ENCODE data around the gene FKTN. TPM values are rescaled to one million over a fixed set of nuclear protein-coding genes. Genes with fewer than 3 reads are reported as not detected.

FKTN gene
- total and polyA plus RNA-seq, 9 of the 15 experiments (the other 6 are each of a cell fraction or from before 2014, with no cell fraction given), result 5.4 to 16.3 (median 10.4) TPM

DNA sequence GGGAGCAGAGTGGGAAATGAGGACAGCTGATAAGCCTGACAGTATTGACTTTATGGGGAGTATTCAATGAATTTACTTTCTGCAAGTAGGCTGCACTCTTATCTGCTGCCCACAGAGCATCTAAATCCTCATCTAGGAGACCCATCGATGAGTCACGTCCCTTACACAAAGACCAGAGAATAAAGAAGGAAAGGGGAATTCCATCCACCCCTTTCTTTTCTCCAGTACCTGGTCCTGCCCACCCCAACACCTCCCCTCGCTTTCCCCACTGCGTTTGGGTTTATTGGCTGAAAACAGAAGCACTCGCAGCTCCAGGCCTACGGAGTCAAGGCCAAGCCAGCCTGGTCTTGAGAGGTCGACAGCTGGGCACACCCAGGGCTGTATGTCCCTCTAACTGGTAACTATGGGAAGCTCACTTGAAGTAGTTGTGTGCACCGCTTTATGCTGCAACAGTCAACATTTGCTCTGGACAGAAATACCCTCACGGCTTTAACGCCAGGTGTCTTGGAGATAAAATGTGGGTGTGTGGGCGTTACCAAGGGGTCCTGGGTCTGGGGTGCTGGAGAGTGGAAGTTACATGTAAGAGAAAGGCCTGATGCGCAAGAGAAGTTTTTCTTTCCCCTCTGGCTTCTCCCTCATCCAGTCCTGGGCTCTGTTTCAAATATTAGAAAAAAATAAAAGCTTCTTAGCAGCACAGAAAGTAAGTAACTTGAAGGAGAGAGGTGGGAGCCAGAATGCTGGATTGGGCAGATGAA, 89.8 kb downstream of the FKTN start (continued):
- TF ChIP-seq, protein P1, sequence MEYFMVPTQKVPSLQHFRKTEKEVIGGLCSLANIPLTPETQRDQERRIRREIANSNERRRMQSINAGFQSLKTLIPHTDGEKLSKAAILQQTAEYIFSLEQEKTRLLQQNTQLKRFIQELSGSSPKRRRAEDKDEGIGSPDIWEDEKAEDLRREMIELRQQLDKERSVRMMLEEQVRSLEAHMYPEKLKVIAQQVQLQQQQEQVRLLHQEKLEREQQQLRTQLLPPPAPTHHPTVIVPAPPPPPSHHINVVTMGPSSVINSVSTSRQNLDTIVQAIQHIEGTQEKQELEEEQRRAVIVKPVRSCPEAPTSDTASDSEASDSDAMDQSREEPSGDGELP (CRISPR knock-in tag; IDR thresholded peaks at IDR 0.05; ENCODE audit: borderline replicate concordance), result peak; percentile 77
- TF ChIP-seq BRCA1 (IDR thresholded peaks at IDR 0.05) (no peak), BRCA1 (CRISPR knock-in tag; IDR thresholded peaks at IDR 0.05) (no peak), ZNF318 (IDR thresholded peaks at IDR 0.05; ENCODE audit: borderline replicate concordance in 1 of 2, low read depth in 1 of 2) (peak in 1 of 2 experiments; percentile 45; a peak in 1 of 4 replicates), MAFK (IDR thresholded peaks at IDR 0.05; ENCODE audit: low read length) (peak; percentile 28; the same call in 1 of the 2 replicates), ZNF143 (CRISPR knock-in tag; IDR thresholded peaks at IDR 0.05) (no peak), ZNF24 (IDR thresholded peaks at IDR 0.05) (peak; percentile 59; the same call in 1 of the 2 replicates), JUND (IDR thresholded peaks at IDR 0.05; ENCODE audit: borderline replicate concordance, low read depth, low read length) (peak; percentile 99), JUND (tag; IDR thresholded peaks at IDR 0.05; ENCODE audit: borderline replicate concordance, low read depth, low read length) (peak; percentile 98), ZFPM2 (CRISPR knock-in tag; IDR thresholded peaks at IDR 0.05) (0 out of 2 replicates have a peak, but pooled peaks have one; percentile 23), PKNOX1 (IDR thresholded peaks at IDR 0.05) (0 out of 2 replicates have a peak, but pooled peaks have one; percentile 25), RUNX1 (IDR thresholded peaks at IDR 0.05; ENCODE audit: low read depth) (no peak), CHAMP1 (IDR thresholded peaks at IDR 0.05) (peak; percentile 80; the same call in 1 of the 2 replicates), ARID1B (IDR thresholded peaks at IDR 0.05) (peak; percentile 100), BHLHE40 (IDR thresholded peaks at IDR 0.05; ENCODE audit: low read length) (0 out of 2 replicates have a peak, but pooled peaks have one; percentile 8)
